Measurements from ENCODE around the gene ANKRD44. TPM values are rescaled to one million over a fixed set of nuclear protein-coding genes. Genes with fewer than 3 reads are reported as not detected.

Gene ANKRD44
- total RNA-seq, 6 experiments from 2014 or later, result 3.8 to 5.7 (median 4.7) TPM

GRCh38 chr2:197308996-197309690 is 1.4 kb downstream of the ANKRD44 start:
- Mint-ChIP-seq H3K4me3 (peak overlapping the region; percentile 88), H3K4me1 (ENCODE audit: low read depth) (peaks cover 15% of the 10 kb centered on the region), H3K9me3 (no peaks in the 10 kb centered on the region), H3K36me3 (ENCODE audit: low read depth) (no peaks in the 10 kb centered on the region), H3K27ac (no peak overlapping the region), H3K27me3 (ENCODE audit: insufficient read depth) (peaks cover 6% of the 10 kb centered on the region; the same call in 1 of the 2 replicates)
- DNase-seq, result no peak
- TF ChIP-seq CTCF (IDR thresholded peaks at IDR 0.05), result no peak

- Mint-ChIP-seq H3K36me3 (ENCODE audit: low read depth) (no peaks in the 10 kb centered on the region), H3K4me3 (no peak overlapping the region), H3K9me3 (no peaks in the 10 kb centered on the region), H3K4me1 (ENCODE audit: low read depth) (peaks cover 15% of the 10 kb centered on the region), H3K27me3 (ENCODE audit: insufficient read depth) (peaks cover 1% of the 10 kb centered on the region; the same call in 1 of the 2 replicates), H3K27ac (no peak overlapping the region)
- no peak for TF ChIP-seq CTCF (IDR thresholded peaks at IDR 0.05)
- DNase-seq, result no peak
Observed at GRCh38 chr2:197308585-197308984, 2.0 kb downstream of the ANKRD44 start.

- H3K9me3 Mint-ChIP-seq, result no peaks in the 10 kb centered on the region
- no peak overlapping the region for H3K27ac Mint-ChIP-seq
- H3K4me3 Mint-ChIP-seq, result no peak overlapping the region; the same call in 1 of the 2 replicates
- H3K36me3 Mint-ChIP-seq (ENCODE audit: low read depth), result no peaks in the 10 kb centered on the region
- H3K4me1 Mint-ChIP-seq (ENCODE audit: low read depth), result peaks cover 15% of the 10 kb centered on the region
- H3K27me3 Mint-ChIP-seq (ENCODE audit: insufficient read depth), result peaks cover 1% of the 10 kb centered on the region; the same call in 1 of the 2 replicates
- no peak for DNase-seq
- TF ChIP-seq CTCF (IDR thresholded peaks at IDR 0.05), result no peak
Observed at GRCh38 chr2:197307933-197308521, 2.6 kb downstream of the ANKRD44 start.

GRCh38 chr2:197307236-197307932 is 3.2 kb downstream of the ANKRD44 start:
- DNase-seq, result no peak
- H3K9me3 Mint-ChIP-seq, result no peaks in the 10 kb centered on the region
- peaks cover 15% of the 10 kb centered on the region for H3K4me1 Mint-ChIP-seq (ENCODE audit: low read depth)
- H3K27me3 Mint-ChIP-seq (ENCODE audit: insufficient read depth), result peaks cover 1% of the 10 kb centered on the region; the same call in 1 of the 2 replicates
- no peak; the same call in 1 of the 2 replicates for TF ChIP-seq CTCF (IDR thresholded peaks at IDR 0.05)
- H3K4me3 Mint-ChIP-seq, result no peak overlapping the region
- no peak overlapping the region for H3K27ac Mint-ChIP-seq
- H3K36me3 Mint-ChIP-seq (ENCODE audit: low read depth), result no peaks in the 10 kb centered on the region

GRCh38 chr2:197306696-197307040 is 3.9 kb downstream of the ANKRD44 start:
- Mint-ChIP-seq H3K4me1 (ENCODE audit: low read depth) (peaks cover 10% of the 10 kb centered on the region), H3K4me3 (no peak overlapping the region), H3K27ac (no peak overlapping the region), H3K9me3 (no peaks in the 10 kb centered on the region), H3K27me3 (ENCODE audit: insufficient read depth) (peaks cover 1% of the 10 kb centered on the region; the same call in 1 of the 2 replicates), H3K36me3 (ENCODE audit: low read depth) (no peaks in the 10 kb centered on the region)
- no peak for TF ChIP-seq CTCF (IDR thresholded peaks at IDR 0.05)
- no peak for DNase-seq

Data from HFFc6 (cell line).